Upper lobe of right lung (tissue), 1 donor: ENCODE measurements around the gene SPOCD1. TPM values are rescaled to one million over a fixed set of nuclear protein-coding genes. Genes with fewer than 3 reads are reported as not detected.

ENCODE experiments used
- ATAC-seq: fragments of 200-7000 bp; cut with Tn5 transposase; one replicate; pipeline ENCODE4 v1.9.1; 2020; ENCODE audit warnings: mild to moderate bottlenecking, moderate library complexity
- DNase-seq: peaks from one replicate; pipeline ENCODE4 v3.0.0-alpha.2; 2020
- H3K27ac ChIP-seq: fragments of 200-600 bp; one replicate; pipeline ENCODE4 v1.8.0; 2022
- H3K27me3 ChIP-seq: fragments of 200-600 bp; one replicate; pipeline ENCODE4 v1.8.0; 2022; ENCODE audit warnings: mild to moderate bottlenecking
- H3K36me3 ChIP-seq: fragments of 200-600 bp; one replicate; pipeline ENCODE4 v1.8.0; 2022
- H3K4me1 ChIP-seq: fragments of 200-600 bp; one replicate; pipeline ENCODE4 v1.8.0; 2022
- H3K4me3 ChIP-seq: fragments of 200-600 bp; one replicate; pipeline ENCODE4 v1.8.0; 2022; ENCODE audit warnings: mild to moderate bottlenecking
- H3K9me3 ChIP-seq: fragments of 200-600 bp; one replicate; pipeline ENCODE4 v1.8.0; 2022
- CTCF ChIP-seq: fragments of 200-600 bp; IDR thresholded peaks from one replicate; pipeline ENCODE4 v1.8.0; 2022; ENCODE audit warnings: antibody characterized with exemption
- intact Hi-C: fragments of 100-400 bp; cut with DNase I; formaldehyde crosslinking; loops from one replicate; pipeline ENCODE4 v1.11.0; 2022
- total RNA-seq: library from RNA; stranded (reverse); fragmentation: NEBNext Ultra II Directional; extraction: Animal tissue kit (Norgen Biotek cat#: 25700); gene quantifications from one replicate; pipeline ENCODE4 v1.2.1, GENCODE V29; 2021
- donor health status: DM: no; HTN: yes; CAD: no; lungs with severe emphysema.

Gene SPOCD1
- total RNA-seq, 1 donor from 2014 or later: 31.4 TPM

- intact Hi-C loops: no loop called here
- Histone ChIP-seq H3K27ac (no peak overlapping the region), H3K4me1 (peaks cover 21% of the 10 kb centered on the region), H3K36me3 (no peaks in the 10 kb centered on the region), H3K4me3 (peak overlapping the region; percentile 45), H3K9me3 (no peaks in the 10 kb centered on the region), H3K27me3 (peaks cover 33% of the 10 kb centered on the region)
- DNase-seq: no peak
- no peak for ATAC-seq
- no peak for TF ChIP-seq CTCF
Observed at GRCh38 chr1:31763671-31764311, 52.0 kb downstream of the SPOCD1 start.

- peak; percentile 80 for DNase-seq
- intact Hi-C loops: no loop called here
Observed at GRCh38 chr1:31762726-31763670, 52.8 kb downstream of the SPOCD1 start.

GRCh38 chr1:31762323-31762722, 53.5 kb downstream of the SPOCD1 start:
- H3K36me3 ChIP-seq: no peaks in the 10 kb centered on the region
- ATAC-seq: no peak
- H3K27me3 ChIP-seq: peaks cover 24% of the 10 kb centered on the region
- no peak overlapping the region for H3K4me3 ChIP-seq
- intact Hi-C loops: no loop called here
- TF ChIP-seq CTCF: no peak
- H3K27ac ChIP-seq: no peak overlapping the region
- DNase-seq: no peak
- H3K4me1 ChIP-seq: peaks cover 21% of the 10 kb centered on the region
- no peaks in the 10 kb centered on the region for H3K9me3 ChIP-seq

More at GRCh38 chr1:31762726-31763670, 52.8 kb downstream of the SPOCD1 start:
- TF ChIP-seq CTCF: peak; percentile 54
- no peaks in the 10 kb centered on the region for H3K36me3 ChIP-seq
- no peak overlapping the region for H3K27ac ChIP-seq
- peaks cover 21% of the 10 kb centered on the region for H3K4me1 ChIP-seq
- peak overlapping the region; percentile 45 for H3K4me3 ChIP-seq
- no peaks in the 10 kb centered on the region for H3K9me3 ChIP-seq
- peaks cover 29% of the 10 kb centered on the region for H3K27me3 ChIP-seq
- ATAC-seq: peak; percentile 68

GRCh38 chr1:31761883-31762282, 53.9 kb downstream of the SPOCD1 start:
- intact Hi-C loops: no loop called here
- H3K4me1 ChIP-seq: peaks cover 21% of the 10 kb centered on the region
- H3K36me3 ChIP-seq: no peaks in the 10 kb centered on the region
- H3K27ac ChIP-seq: no peak overlapping the region
- no peak overlapping the region for H3K4me3 ChIP-seq
- H3K27me3 ChIP-seq: peaks cover 24% of the 10 kb centered on the region
- no peak for TF ChIP-seq CTCF
- no peak for DNase-seq
- ATAC-seq: no peak
- no peaks in the 10 kb centered on the region for H3K9me3 ChIP-seq

GRCh38 chr1:31760471-31761470, 55.1 kb downstream of the SPOCD1 start:
- DNase-seq: peak; percentile 77
- ATAC-seq: peak; percentile 49
- intact Hi-C loops: no loop called here
- Histone ChIP-seq H3K4me3 (peak overlapping the region; percentile 50), H3K27me3 (peaks cover 24% of the 10 kb centered on the region), H3K36me3 (no peaks in the 10 kb centered on the region), H3K9me3 (no peaks in the 10 kb centered on the region), H3K4me1 (peaks cover 21% of the 10 kb centered on the region), H3K27ac (no peak overlapping the region)
- no peak for TF ChIP-seq CTCF
